HEK293 (cell line): Measurements from ENCODE around the gene SPIRE1.

ENCODE experiments used
- CTCF ChIA-PET: fragments of 350-600 bp; formaldehyde crosslinking; extraction: SDS; loops from one replicate; lab custom pipeline; 2021; ENCODE audit warnings: antibody characterized with exemption; lab: Yijun Ruan, JAX
- POLR2A ChIA-PET: fragments of 300-600 bp; formaldehyde crosslinking; extraction: SDS; loops from one replicate; lab custom pipeline; 2020; ENCODE audit warnings: antibody characterized with exemption, inconsistent platforms; lab: Yijun Ruan, JAX
- H3K27ac ChIP-seq: fragments of 200-500 bp; sonication (Bioruptor generic); 2 replicates; pipeline ENCODE4 v1.5.1; 2014; ENCODE audit warnings: low read depth, low read length, control low read depth, inconsistent platforms; ENCODE audit errors: extremely low read depth
- H3K36me3 ChIP-seq, 2 experiments: fragments of 200-500 bp in 1 of 2; sonication (Bioruptor generic) in 1 of 2; 1 replicate in 1 of 2; 2 replicates in 1 of 2; pipeline ENCODE4 v1.5.1; 2014 to 2017; ENCODE audit warnings: inconsistent platforms in 2 of 2, low read length in 2 of 2; ENCODE audit not compliant: control insufficient read depth in 2 of 2, insufficient read depth in 1 of 2
- H3K4me1 ChIP-seq: fragments of 200-500 bp; sonication (Bioruptor generic); 2 replicates; pipeline ENCODE4 v1.5.1; 2014; ENCODE audit warnings: mild to moderate bottlenecking, low read length, inconsistent platforms; ENCODE audit not compliant: control insufficient read depth, insufficient read depth
- H3K4me3 ChIP-seq: 2 replicates; pipeline ENCODE4 v1.5.1; 2011; ENCODE audit warnings: low read depth, mild to moderate bottlenecking, control low read depth, low read length, moderate library complexity
- H3K9me3 ChIP-seq: fragments of 200-500 bp; sonication (Bioruptor generic); 2 replicates; pipeline ENCODE4 v1.5.1; 2014; ENCODE audit warnings: low read depth, low read length, inconsistent platforms; ENCODE audit not compliant: control insufficient read depth, insufficient read depth
- SALL2 ChIP-seq: fragments of 450-650 bp; formaldehyde crosslinking; IDR thresholded peaks from 2 replicates; pipeline ENCODE4 v1.5.0; 2017; ENCODE audit warnings: missing biosample characterization, mild to moderate bottlenecking, missing genetic modification characterization, borderline replicate concordance
- ZBTB17 ChIP-seq: fragments of 450-650 bp; formaldehyde crosslinking; IDR thresholded peaks from 2 replicates; pipeline ENCODE4 v1.5.1; 2016; ENCODE audit warnings: missing biosample characterization, missing genetic modification characterization
- ZNF10 ChIP-seq: fragments of 450-650 bp; formaldehyde crosslinking; IDR thresholded peaks from 2 replicates; pipeline ENCODE4 v1.5.1; 2017; ENCODE audit warnings: missing biosample characterization, missing genetic modification characterization
- ZNF112 ChIP-seq: fragments of 450-650 bp; formaldehyde crosslinking; IDR thresholded peaks from 2 replicates; pipeline ENCODE4 v1.5.0; 2017; ENCODE audit warnings: missing biosample characterization, missing genetic modification characterization
- ZNF169 ChIP-seq: fragments of 450-650 bp; formaldehyde crosslinking; IDR thresholded peaks from 2 replicates; pipeline ENCODE4 v1.5.1; 2016; ENCODE audit warnings: missing biosample characterization, missing genetic modification characterization
- ZNF26 ChIP-seq: fragments of 450-650 bp; formaldehyde crosslinking; IDR thresholded peaks from 2 replicates; pipeline ENCODE4 v1.5.1; 2016; ENCODE audit warnings: missing biosample characterization, missing genetic modification characterization
- ZNF302 ChIP-seq: fragments of 450-650 bp; formaldehyde crosslinking; IDR thresholded peaks from 2 replicates; pipeline ENCODE4 v1.5.1; 2016; ENCODE audit warnings: missing biosample characterization, missing genetic modification characterization, low read depth
- ZNF366 ChIP-seq: fragments of 450-650 bp; formaldehyde crosslinking; conservative IDR thresholded peaks from 2 replicates; pipeline ENCODE4 v1.5.1; 2016; ENCODE audit warnings: missing biosample characterization, missing genetic modification characterization
- ZNF558 ChIP-seq: fragments of 450-650 bp; formaldehyde crosslinking; IDR thresholded peaks from 2 replicates; pipeline ENCODE4 v1.5.1; 2016; ENCODE audit warnings: missing biosample characterization, missing genetic modification characterization
- ZNF768 ChIP-seq: fragments of 450-650 bp; formaldehyde crosslinking; IDR thresholded peaks from 2 replicates; pipeline ENCODE4 v1.5.1; 2018; ENCODE audit warnings: missing biosample characterization, mild to moderate bottlenecking, missing genetic modification characterization
- ZNF791 ChIP-seq: fragments of 450-650 bp; formaldehyde crosslinking; IDR thresholded peaks from 2 replicates; pipeline ENCODE4 v1.5.1; 2016; ENCODE audit warnings: missing biosample characterization, missing genetic modification characterization
- TF ChIP-seq, protein P1 (sequence below): fragments of 450-650 bp; formaldehyde crosslinking; IDR thresholded peaks from 2 replicates; pipeline ENCODE4 v1.5.1; 2016; ENCODE audit warnings: missing biosample characterization, missing genetic modification characterization
- TF ChIP-seq, protein P2 (sequence below): fragments of 450-650 bp; formaldehyde crosslinking; IDR thresholded peaks from 2 replicates; pipeline ENCODE4 v1.5.1; 2016; ENCODE audit warnings: missing biosample characterization, missing genetic modification characterization, low read depth
- TF ChIP-seq, protein P3 (sequence below): fragments of 450-650 bp; formaldehyde crosslinking; IDR thresholded peaks from 2 replicates; pipeline ENCODE4 v1.5.1; 2017; ENCODE audit warnings: missing biosample characterization, missing genetic modification characterization
- TF ChIP-seq, protein P4 (sequence below): fragments of 450-650 bp; formaldehyde crosslinking; IDR thresholded peaks from 2 replicates; pipeline ENCODE4; 2016; ENCODE audit warnings: missing biosample characterization, missing genetic modification characterization
- TF ChIP-seq, protein P5 (sequence below): fragments of 450-650 bp; formaldehyde crosslinking; IDR thresholded peaks from 2 replicates; pipeline ENCODE4 v1.5.1; 2016; ENCODE audit warnings: missing biosample characterization, missing genetic modification characterization
- TF ChIP-seq, protein P6 (sequence below): IDR thresholded peaks from 2 replicates; pipeline ENCODE4 v1.6.1; 2011; ENCODE audit warnings: mild to moderate bottlenecking, low read depth, low read length, borderline replicate concordance
- TF ChIP-seq, protein P7 (sequence below): fragments of 450-650 bp; formaldehyde crosslinking; IDR thresholded peaks from 2 replicates; pipeline ENCODE4 v1.5.1; 2016; ENCODE audit warnings: missing biosample characterization, missing genetic modification characterization, borderline replicate concordance

SPIRE1 gene

GRCh38 chr18:12426924-12427323 lies 231.0 kb downstream of the SPIRE1 start:
- no peaks in the 10 kb centered on the region for H3K4me1 ChIP-seq
- H3K4me3 ChIP-seq, result no peak overlapping the region
- POLR2A ChIA-PET, result interaction anchor here (1.5 kb wide), 2 partner anchors 15 to 19 kb away, joined by 4 to 6 read pairs; partner anchors contain the start of gene PRELID3A
- TF ChIP-seq, protein P1, sequence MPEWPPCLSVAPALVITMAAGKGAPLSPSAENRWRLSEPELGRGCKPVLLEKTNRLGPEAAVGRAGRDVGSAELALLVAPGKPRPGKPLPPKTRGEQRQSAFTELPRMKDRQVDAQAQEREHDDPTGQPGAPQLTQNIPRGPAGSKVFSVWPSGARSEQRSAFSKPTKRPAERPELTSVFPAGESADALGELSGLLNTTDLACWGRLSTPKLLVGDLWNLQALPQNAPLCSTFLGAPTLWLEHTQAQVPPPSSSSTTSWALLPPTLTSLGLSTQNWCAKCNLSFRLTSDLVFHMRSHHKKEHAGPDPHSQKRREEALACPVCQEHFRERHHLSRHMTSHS, result no peak
- TF ChIP-seq ZNF768 (no peak), ZNF112 (tag by site-specific recombination) (no peak), ZNF26 (no peak), ZNF302 (tag by site-specific recombination) (no peak), ZNF169 (tag by site-specific recombination) (no peak), ZBTB17 (tag by site-specific recombination) (no peak), ZNF791 (tag by site-specific recombination) (no peak), ZNF366 (tag by site-specific recombination) (no peak), ZNF558 (tag by site-specific recombination) (no peak), ZNF10 (tag by site-specific recombination) (no peak), SALL2 (tag by site-specific recombination) (no peak)
- TF ChIP-seq, protein P2, sequence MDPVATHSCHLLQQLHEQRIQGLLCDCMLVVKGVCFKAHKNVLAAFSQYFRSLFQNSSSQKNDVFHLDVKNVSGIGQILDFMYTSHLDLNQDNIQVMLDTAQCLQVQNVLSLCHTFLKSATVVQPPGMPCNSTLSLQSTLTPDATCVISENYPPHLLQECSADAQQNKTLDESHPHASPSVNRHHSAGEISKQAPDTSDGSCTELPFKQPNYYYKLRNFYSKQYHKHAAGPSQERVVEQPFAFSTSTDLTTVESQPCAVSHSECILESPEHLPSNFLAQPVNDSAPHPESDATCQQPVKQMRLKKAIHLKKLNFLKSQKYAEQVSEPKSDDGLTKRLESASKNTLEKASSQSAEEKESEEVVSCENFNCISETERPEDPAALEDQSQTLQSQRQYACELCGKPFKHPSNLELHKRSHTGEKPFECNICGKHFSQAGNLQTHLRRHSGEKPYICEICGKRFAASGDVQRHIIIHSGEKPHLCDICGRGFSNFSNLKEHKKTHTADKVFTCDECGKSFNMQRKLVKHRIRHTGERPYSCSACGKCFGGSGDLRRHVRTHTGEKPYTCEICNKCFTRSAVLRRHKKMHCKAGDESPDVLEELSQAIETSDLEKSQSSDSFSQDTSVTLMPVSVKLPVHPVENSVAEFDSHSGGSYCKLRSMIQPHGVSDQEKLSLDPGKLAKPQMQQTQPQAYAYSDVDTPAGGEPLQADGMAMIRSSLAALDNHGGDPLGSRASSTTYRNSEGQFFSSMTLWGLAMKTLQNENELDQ, result no peak
- TF ChIP-seq, protein P3, sequence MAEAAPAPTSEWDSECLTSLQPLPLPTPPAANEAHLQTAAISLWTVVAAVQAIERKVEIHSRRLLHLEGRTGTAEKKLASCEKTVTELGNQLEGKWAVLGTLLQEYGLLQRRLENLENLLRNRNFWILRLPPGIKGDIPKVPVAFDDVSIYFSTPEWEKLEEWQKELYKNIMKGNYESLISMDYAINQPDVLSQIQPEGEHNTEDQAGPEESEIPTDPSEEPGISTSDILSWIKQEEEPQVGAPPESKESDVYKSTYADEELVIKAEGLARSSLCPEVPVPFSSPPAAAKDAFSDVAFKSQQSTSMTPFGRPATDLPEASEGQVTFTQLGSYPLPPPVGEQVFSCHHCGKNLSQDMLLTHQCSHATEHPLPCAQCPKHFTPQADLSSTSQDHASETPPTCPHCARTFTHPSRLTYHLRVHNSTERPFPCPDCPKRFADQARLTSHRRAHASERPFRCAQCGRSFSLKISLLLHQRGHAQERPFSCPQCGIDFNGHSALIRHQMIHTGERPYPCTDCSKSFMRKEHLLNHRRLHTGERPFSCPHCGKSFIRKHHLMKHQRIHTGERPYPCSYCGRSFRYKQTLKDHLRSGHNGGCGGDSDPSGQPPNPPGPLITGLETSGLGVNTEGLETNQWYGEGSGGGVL (tag by site-specific recombination), result no peak
- TF ChIP-seq, protein P4, sequence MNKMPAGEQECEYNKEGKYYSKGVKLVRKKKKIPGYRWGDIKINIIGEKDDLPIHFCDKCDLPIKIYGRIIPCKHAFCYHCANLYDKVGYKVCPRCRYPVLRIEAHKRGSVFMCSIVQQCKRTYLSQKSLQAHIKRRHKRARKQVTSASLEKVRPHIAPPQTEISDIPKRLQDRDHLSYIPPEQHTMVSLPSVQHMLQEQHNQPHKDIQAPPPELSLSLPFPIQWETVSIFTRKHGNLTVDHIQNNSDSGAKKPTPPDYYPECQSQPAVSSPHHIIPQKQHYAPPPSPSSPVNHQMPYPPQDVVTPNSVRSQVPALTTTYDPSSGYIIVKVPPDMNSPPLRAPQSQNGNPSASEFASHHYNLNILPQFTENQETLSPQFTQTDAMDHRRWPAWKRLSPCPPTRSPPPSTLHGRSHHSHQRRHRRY (tag by site-specific recombination), result no peak
- TF ChIP-seq, protein P5, sequence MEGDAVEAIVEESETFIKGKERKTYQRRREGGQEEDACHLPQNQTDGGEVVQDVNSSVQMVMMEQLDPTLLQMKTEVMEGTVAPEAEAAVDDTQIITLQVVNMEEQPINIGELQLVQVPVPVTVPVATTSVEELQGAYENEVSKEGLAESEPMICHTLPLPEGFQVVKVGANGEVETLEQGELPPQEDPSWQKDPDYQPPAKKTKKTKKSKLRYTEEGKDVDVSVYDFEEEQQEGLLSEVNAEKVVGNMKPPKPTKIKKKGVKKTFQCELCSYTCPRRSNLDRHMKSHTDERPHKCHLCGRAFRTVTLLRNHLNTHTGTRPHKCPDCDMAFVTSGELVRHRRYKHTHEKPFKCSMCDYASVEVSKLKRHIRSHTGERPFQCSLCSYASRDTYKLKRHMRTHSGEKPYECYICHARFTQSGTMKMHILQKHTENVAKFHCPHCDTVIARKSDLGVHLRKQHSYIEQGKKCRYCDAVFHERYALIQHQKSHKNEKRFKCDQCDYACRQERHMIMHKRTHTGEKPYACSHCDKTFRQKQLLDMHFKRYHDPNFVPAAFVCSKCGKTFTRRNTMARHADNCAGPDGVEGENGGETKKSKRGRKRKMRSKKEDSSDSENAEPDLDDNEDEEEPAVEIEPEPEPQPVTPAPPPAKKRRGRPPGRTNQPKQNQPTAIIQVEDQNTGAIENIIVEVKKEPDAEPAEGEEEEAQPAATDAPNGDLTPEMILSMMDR (tag by site-specific recombination), result no peak
- TF ChIP-seq, protein P6, sequence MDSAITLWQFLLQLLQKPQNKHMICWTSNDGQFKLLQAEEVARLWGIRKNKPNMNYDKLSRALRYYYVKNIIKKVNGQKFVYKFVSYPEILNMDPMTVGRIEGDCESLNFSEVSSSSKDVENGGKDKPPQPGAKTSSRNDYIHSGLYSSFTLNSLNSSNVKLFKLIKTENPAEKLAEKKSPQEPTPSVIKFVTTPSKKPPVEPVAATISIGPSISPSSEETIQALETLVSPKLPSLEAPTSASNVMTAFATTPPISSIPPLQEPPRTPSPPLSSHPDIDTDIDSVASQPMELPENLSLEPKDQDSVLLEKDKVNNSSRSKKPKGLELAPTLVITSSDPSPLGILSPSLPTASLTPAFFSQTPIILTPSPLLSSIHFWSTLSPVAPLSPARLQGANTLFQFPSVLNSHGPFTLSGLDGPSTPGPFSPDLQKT, result no peak
- TF ChIP-seq, protein P7, sequence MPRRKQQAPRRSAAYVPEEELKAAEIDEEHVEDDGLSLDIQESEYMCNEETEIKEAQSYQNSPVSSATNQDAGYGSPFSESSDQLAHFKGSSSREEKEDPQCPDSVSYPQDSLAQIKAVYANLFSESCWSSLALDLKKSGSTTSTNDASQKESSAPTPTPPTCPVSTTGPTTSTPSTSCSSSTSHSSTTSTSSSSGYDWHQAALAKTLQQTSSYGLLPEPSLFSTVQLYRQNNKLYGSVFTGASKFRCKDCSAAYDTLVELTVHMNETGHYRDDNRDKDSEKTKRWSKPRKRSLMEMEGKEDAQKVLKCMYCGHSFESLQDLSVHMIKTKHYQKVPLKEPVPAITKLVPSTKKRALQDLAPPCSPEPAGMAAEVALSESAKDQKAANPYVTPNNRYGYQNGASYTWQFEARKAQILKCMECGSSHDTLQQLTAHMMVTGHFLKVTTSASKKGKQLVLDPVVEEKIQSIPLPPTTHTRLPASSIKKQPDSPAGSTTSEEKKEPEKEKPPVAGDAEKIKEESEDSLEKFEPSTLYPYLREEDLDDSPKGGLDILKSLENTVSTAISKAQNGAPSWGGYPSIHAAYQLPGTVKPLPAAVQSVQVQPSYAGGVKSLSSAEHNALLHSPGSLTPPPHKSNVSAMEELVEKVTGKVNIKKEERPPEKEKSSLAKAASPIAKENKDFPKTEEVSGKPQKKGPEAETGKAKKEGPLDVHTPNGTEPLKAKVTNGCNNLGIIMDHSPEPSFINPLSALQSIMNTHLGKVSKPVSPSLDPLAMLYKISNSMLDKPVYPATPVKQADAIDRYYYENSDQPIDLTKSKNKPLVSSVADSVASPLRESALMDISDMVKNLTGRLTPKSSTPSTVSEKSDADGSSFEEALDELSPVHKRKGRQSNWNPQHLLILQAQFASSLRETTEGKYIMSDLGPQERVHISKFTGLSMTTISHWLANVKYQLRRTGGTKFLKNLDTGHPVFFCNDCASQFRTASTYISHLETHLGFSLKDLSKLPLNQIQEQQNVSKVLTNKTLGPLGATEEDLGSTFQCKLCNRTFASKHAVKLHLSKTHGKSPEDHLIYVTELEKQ (tag by site-specific recombination), result no peak
- TF ChIP-seq, all 188 proteins: peak for 0
- no peaks in the 10 kb centered on the region for H3K9me3 ChIP-seq
- CTCF ChIA-PET, result interaction anchor here (0.6 kb wide), 1 partner anchor 91 kb away, joined by 3 read pairs; no protein-coding TSS in a partner anchor
- H3K27ac ChIP-seq, result no peak overlapping the region
- H3K36me3 ChIP-seq, result peaks cover 10 to 11% of the 10 kb centered on the region in 2 experiments; a peak in 2 of 3 replicates
